ENCODE results near the gene AAK1.
"Not testable (repeated sequence)": the region's sequence is repeated elsewhere in the genome, so short reads cannot be mapped to it uniquely, and the experiment has no call there.

The AAK1 gene

DNA sequence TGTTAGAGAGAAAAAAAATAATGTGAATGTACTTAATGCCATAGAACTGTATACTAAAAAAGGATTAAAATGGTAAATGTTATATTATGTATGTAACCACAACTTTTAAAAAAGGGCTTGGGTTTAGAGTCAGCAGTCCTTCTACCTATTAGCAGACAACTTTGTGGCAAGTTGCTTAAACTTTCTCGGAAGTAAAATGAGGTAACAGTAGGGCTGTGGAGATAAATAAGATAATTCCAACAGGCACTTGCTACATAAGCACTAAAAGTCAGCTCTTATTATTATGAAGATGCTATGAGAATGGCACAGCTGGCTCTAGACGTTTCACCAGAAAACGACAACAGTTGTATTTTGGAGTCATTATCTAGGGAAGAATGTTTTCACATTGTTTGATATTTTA lies 31.3 kb downstream of the AAK1 start:
- H3K4me3 ChIP-seq: no peak overlapping the region
- H3K4me1 ChIP-seq: peaks cover 0 to 5% (median 0%) of the 10 kb centered on the region in 4 donors
- TF ChIP-seq, protein P1, sequence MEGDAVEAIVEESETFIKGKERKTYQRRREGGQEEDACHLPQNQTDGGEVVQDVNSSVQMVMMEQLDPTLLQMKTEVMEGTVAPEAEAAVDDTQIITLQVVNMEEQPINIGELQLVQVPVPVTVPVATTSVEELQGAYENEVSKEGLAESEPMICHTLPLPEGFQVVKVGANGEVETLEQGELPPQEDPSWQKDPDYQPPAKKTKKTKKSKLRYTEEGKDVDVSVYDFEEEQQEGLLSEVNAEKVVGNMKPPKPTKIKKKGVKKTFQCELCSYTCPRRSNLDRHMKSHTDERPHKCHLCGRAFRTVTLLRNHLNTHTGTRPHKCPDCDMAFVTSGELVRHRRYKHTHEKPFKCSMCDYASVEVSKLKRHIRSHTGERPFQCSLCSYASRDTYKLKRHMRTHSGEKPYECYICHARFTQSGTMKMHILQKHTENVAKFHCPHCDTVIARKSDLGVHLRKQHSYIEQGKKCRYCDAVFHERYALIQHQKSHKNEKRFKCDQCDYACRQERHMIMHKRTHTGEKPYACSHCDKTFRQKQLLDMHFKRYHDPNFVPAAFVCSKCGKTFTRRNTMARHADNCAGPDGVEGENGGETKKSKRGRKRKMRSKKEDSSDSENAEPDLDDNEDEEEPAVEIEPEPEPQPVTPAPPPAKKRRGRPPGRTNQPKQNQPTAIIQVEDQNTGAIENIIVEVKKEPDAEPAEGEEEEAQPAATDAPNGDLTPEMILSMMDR (IDR thresholded peaks at IDR 0.05): no peak
- DNase-seq: no peak
- H3K36me3 ChIP-seq: no peaks in the 10 kb centered on the region
- intact Hi-C loops (cut with DNase I; ENCODE audit: low total_unique reads): no loop called here
- H3K27ac ChIP-seq: no peak overlapping the region
- no peaks in the 10 kb centered on the region for H3K27me3 ChIP-seq
- H3K9me3 ChIP-seq: no peaks in the 10 kb centered on the region

DNA sequence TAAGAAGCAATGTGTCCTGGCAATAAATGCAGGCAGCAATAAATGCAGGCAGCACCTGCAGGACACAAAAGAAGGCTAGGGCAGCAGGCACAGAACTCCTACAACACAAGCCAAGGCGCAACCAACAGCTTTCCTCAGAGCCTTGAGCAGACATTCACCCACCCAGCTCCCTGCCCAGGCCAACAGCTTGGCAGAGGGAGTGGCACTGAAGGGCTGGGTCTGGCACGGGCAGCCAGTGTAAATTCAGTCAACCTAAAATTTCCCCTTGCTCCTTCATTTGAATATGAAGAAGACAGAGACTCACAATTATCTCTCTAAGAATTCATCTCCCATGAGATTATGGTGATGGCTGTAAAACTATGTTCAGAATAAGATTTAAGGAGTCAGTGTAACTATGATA lies 35.4 kb downstream of the AAK1 start:
- H3K9me3 ChIP-seq: no peaks in the 10 kb centered on the region
- no peaks in the 10 kb centered on the region for H3K27me3 ChIP-seq
- TF ChIP-seq, protein P1 (IDR thresholded peaks at IDR 0.05): no peak
- intact Hi-C loops (cut with DNase I; ENCODE audit: low total_unique reads): no loop called here
- H3K4me3 ChIP-seq: no peak overlapping the region
- peaks cover 0 to 15% (median 5%) of the 10 kb centered on the region in 4 donors for H3K4me1 ChIP-seq
- no peak for DNase-seq
- no peak overlapping the region for H3K27ac ChIP-seq
- H3K36me3 ChIP-seq: no peaks in the 10 kb centered on the region

DNA sequence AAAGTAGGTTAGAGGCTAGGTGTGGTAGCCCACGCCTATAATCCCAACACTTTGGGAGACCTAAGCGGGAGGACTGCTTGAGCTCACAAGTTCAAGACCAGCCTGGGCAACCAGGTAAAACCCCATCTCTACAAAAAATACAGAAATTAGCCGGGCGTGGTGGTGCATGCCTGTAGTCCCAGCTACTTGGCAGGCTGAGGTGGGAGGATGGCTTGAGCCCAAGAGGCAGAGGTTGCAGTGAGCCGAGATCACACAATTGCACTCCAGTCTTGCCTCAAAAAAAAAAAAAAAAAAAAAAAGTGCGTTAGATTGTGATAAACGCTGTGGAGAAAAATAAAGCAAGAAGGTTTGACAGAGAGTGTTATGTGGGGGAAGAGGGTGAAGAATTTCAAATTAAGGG lies 36.8 kb downstream of the AAK1 start:
- not testable (repeated sequence) for DNase-seq
- H3K4me1 ChIP-seq: peaks cover 0 to 16% (median 5%) of the 10 kb centered on the region in 4 donors

DNA sequence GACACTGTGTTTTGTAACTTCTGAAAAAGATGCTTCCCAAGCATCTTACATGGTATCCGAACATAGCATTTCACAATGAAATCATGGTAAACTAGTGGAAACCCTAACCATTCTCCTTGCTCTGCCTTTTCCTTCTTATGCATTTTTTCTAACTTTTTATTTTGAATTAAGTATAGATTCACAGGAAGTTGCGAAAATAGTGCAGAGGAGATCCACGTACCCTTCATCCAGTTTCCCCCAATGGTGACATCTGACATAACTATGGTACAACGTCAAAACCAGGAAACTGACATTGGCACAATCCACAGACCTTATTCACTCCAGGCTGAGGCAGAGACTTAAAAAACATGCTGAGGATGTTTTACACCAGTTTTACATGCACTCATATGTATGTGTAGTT lies 38.3 kb downstream of the AAK1 start:
- no peak overlapping the region for H3K27ac ChIP-seq
- H3K4me3 ChIP-seq: no peak overlapping the region
- peaks cover 0 to 29% (median 12%) of the 10 kb centered on the region in 4 donors for H3K4me1 ChIP-seq
- no peaks in the 10 kb centered on the region for H3K9me3 ChIP-seq
- no peak for DNase-seq
- intact Hi-C loops (cut with DNase I; ENCODE audit: low total_unique reads): no loop called here
- H3K27me3 ChIP-seq: no peaks in the 10 kb centered on the region
- TF ChIP-seq, protein P1 (IDR thresholded peaks at IDR 0.05): no peak
- H3K36me3 ChIP-seq: no peaks in the 10 kb centered on the region

More for the DNA sequence above, 36.8 kb downstream of the AAK1 start:
- H3K4me3 ChIP-seq; H3K36me3 ChIP-seq; H3K9me3 ChIP-seq; intact Hi-C loops (cut with DNase I; ENCODE audit: low total_unique reads); H3K27me3 ChIP-seq; H3K27ac ChIP-seq: not testable (repeated sequence)

DNA sequence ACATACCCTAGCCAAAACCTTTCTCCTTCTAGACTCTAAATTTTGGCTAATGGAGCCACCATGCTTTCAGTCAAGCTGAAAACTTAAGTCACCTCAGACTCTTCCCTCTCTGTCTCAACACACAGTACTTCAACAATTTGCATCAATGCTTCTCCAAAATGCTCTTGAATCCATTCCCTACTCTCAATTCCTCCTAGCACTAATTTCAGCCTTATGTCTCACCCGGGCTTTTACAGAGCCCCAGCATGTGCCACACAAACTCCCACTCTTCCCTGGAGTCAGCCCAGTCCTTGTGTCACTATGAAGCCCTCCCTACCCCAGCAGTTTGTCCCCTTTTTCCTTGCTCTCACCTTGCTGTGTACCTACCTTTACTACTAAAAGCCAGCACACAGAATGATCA lies 38.7 kb downstream of the AAK1 start:
- peaks cover 0 to 29% (median 12%) of the 10 kb centered on the region in 4 donors for H3K4me1 ChIP-seq
- H3K27me3 ChIP-seq: no peaks in the 10 kb centered on the region
- TF ChIP-seq, protein P1 (IDR thresholded peaks at IDR 0.05): no peak
- intact Hi-C loops (cut with DNase I; ENCODE audit: low total_unique reads): no loop called here
- no peak overlapping the region for H3K27ac ChIP-seq
- no peaks in the 10 kb centered on the region for H3K36me3 ChIP-seq
- no peaks in the 10 kb centered on the region for H3K9me3 ChIP-seq
- H3K4me3 ChIP-seq: no peak overlapping the region
- no peak for DNase-seq

DNA sequence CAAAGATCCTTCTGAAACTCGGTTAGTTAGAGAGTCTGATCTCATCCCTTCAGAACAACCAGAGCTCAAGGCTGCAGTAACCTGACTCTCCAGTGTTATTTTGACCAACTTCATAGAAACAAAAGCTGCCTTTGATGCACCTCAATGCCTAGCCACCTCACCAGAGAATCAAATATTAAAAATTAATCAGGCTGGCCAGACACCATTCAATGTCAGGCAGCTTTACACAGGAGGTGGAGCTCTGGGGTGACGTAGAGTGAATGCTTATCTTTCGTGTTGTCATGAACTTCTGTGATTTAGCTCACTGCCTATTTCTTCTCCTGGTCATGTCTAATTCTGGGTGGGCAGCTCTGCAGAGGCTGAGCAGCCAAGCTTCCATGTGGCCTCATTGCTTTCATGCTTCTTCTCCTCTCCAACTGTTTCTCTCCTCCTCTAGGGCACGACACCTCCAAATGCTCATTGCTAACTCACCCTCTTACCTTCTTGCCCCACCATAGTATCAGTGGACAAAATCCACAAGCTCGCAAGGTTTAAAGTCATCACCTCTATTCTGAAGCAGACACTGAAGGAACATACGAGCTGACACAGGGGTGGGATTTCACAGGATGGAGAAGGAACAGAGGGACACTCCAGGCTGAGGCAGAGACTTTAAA lies 39.4 kb downstream of the AAK1 start:
- no peak overlapping the region for H3K27ac ChIP-seq
- H3K4me3 ChIP-seq: no peak overlapping the region
- no peak for DNase-seq
- no peaks in the 10 kb centered on the region for H3K27me3 ChIP-seq
- TF ChIP-seq, protein P1 (IDR thresholded peaks at IDR 0.05): no peak
- H3K36me3 ChIP-seq: no peaks in the 10 kb centered on the region
- intact Hi-C loops (cut with DNase I; ENCODE audit: low total_unique reads): no loop called here
- no peaks in the 10 kb centered on the region for H3K9me3 ChIP-seq
- peaks cover 0 to 29% (median 12%) of the 10 kb centered on the region in 4 donors for H3K4me1 ChIP-seq

All from tibial artery (tissue), 4 donors.